CD4-positive, alpha-beta T cell treated with Interleukin-4 for 4 hours (primary cell): ENCODE measurements around the gene INVS.
"Not testable (repeated sequence)": the region's sequence is repeated elsewhere in the genome, so short reads cannot be mapped to it uniquely, and the experiment has no call there.

ENCODE experiments used
- DNase-seq: peaks from one replicate; pipeline ENCODE4 v3.0.0-alpha.2; 2020

The INVS gene

GRCh38 chr9:100281676-100282387 is 182.8 kb downstream of the INVS start:
- no peak for DNase-seq

- no peak for DNase-seq
These were observed 183.3 kb downstream of the INVS start for GRCh38 chr9:100282388-100282719.

- DNase-seq, result no peak
These were observed 185.2 kb downstream of the INVS start for GRCh38 chr9:100284247-100284646.

- DNase-seq, result no peak
These were observed 186.0 kb downstream of the INVS start for GRCh38 chr9:100285080-100285479.

- no peak for DNase-seq
These were observed 186.6 kb downstream of the INVS start for GRCh38 chr9:100285601-100286000.

GRCh38 chr9:100286257-100286656 is 187.2 kb downstream of the INVS start:
- no peak for DNase-seq

- no peak for DNase-seq
These were observed 188.1 kb downstream of the INVS start for GRCh38 chr9:100287186-100287585.

- no peak for DNase-seq
These were observed 191.7 kb downstream of the INVS start for GRCh38 chr9:100290714-100291113.

- DNase-seq, result no peak
These were observed 193.4 kb downstream of the INVS start for GRCh38 chr9:100292414-100292813.

- DNase-seq, result no peak
These were observed 195.3 kb downstream of the INVS start for GRCh38 chr9:100294341-100294740.

- DNase-seq, result no peak
These were observed 195.8 kb downstream of the INVS start for GRCh38 chr9:100294806-100295205.

- DNase-seq, result no peak
These were observed 196.2 kb downstream of the INVS start for GRCh38 chr9:100295240-100295639.

- DNase-seq, result no peak
These were observed 197.4 kb downstream of the INVS start for GRCh38 chr9:100296407-100296806.

- DNase-seq, result no peak
These were observed 199.3 kb downstream of the INVS start for GRCh38 chr9:100298378-100298777.

GRCh38 chr9:100303747-100304146 is 204.7 kb downstream of the INVS start:
- no peak for DNase-seq

GRCh38 chr9:100306283-100306682 is 207.2 kb downstream of the INVS start:
- DNase-seq, result no peak

GRCh38 chr9:100307080-100307479 is 208.0 kb downstream of the INVS start:
- no peak for DNase-seq

GRCh38 chr9:100308965-100309564 is 210.0 kb downstream of the INVS start:
- no peak for DNase-seq

- no peak for DNase-seq
These were observed 210.9 kb downstream of the INVS start for GRCh38 chr9:100309992-100310391.

- DNase-seq, result no peak
These were observed 216.5 kb downstream of the INVS start for GRCh38 chr9:100315561-100315960.

GRCh38 chr9:100317706-100318105 is 218.7 kb downstream of the INVS start:
- no peak for DNase-seq

- peak; percentile 50 for DNase-seq
These were observed 224.0 kb downstream of the INVS start for GRCh38 chr9:100322954-100323536.

GRCh38 chr9:100324594-100325200 is 225.7 kb downstream of the INVS start:
- DNase-seq, result peak; percentile 24

- not testable (repeated sequence) for DNase-seq
These were observed 239.7 kb downstream of the INVS start for GRCh38 chr9:100338736-100339135.
